ENCODE data around the gene SOBP. TPM values are rescaled to one million over a fixed set of nuclear protein-coding genes. Genes with fewer than 3 reads are reported as not detected.

The SOBP gene
- total RNA-seq, 4 donors from 2014 or later: 0.26 to 1.5 (median 0.55) TPM

DNA sequence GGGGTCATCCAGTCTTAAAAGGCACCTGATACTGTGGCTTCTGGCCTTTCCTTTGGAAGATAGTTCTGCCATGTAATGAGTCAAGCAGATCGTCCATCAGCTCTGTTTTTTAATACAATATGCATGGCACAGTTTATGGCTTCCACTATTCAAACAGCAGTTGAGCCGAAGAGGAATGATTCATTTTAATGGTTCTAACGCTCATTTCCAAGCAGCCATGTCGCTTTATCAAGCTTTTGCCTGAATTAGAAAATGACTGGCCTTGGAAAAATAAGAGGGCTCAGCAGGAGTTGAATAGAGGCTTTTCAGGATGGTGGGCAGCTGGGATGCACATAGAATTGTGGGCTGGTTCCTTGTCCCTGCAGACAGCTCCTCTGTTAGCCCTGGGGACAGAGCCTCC is 138.1 kb downstream of the SOBP start:
- no peaks in the 10 kb centered on the region for H3K9me3 ChIP-seq
- no peaks in the 10 kb centered on the region for H3K27me3 ChIP-seq
- no peak for TF ChIP-seq POLR2AphosphoS5 (IDR thresholded peaks at IDR 0.05)
- TF ChIP-seq EP300 (IDR thresholded peaks at IDR 0.05): no peak
- TF ChIP-seq, protein P1, sequence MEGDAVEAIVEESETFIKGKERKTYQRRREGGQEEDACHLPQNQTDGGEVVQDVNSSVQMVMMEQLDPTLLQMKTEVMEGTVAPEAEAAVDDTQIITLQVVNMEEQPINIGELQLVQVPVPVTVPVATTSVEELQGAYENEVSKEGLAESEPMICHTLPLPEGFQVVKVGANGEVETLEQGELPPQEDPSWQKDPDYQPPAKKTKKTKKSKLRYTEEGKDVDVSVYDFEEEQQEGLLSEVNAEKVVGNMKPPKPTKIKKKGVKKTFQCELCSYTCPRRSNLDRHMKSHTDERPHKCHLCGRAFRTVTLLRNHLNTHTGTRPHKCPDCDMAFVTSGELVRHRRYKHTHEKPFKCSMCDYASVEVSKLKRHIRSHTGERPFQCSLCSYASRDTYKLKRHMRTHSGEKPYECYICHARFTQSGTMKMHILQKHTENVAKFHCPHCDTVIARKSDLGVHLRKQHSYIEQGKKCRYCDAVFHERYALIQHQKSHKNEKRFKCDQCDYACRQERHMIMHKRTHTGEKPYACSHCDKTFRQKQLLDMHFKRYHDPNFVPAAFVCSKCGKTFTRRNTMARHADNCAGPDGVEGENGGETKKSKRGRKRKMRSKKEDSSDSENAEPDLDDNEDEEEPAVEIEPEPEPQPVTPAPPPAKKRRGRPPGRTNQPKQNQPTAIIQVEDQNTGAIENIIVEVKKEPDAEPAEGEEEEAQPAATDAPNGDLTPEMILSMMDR (IDR thresholded peaks at IDR 0.05): no peak
- no peak for TF ChIP-seq POLR2A (IDR thresholded peaks at IDR 0.05)
- no peaks in the 10 kb centered on the region for H3K4me1 ChIP-seq
- no peak overlapping the region for H3K27ac ChIP-seq
- H3K4me3 ChIP-seq: no peak overlapping the region
- WGBS: 96% methylated on average over 4 of the region's 4 CpGs
- H3K36me3 ChIP-seq: no peaks in the 10 kb centered on the region
- DNase-seq (ENCODE audit: low spot score in 2 of 2): no peak

DNA sequence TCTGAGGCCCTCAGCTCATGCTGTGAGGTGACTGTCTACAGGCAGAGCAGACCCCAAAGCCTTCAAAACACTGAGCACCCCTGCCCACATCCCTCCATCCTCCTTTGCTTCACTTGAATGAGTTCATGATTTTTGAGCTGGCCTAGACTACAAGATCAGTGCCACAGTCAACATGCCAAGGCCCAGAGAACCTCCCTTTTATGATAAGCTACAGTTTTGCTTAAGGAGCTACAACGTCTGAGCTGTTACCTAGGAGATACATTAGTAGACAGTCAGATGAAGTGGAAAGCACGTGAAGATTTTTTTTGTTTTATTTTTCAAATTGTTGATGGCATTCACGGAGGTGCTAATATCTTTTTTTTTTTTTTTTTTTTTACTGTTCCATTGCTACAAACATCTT is 139.0 kb downstream of the SOBP start:
- Histone ChIP-seq H3K4me3 (no peak overlapping the region), H3K9me3 (no peaks in the 10 kb centered on the region), H3K27ac (no peak overlapping the region), H3K4me1 (no peaks in the 10 kb centered on the region), H3K36me3 (no peaks in the 10 kb centered on the region), H3K27me3 (peaks cover 5% of the 10 kb centered on the region)
- DNase-seq (ENCODE audit: low spot score in 2 of 2): no peak
- WGBS: 81% methylated on average over 3 of the region's 3 CpGs
- TF ChIP-seq, protein P1 (IDR thresholded peaks at IDR 0.05): no peak
- TF ChIP-seq POLR2AphosphoS5 (IDR thresholded peaks at IDR 0.05) (no peak), POLR2A (IDR thresholded peaks at IDR 0.05) (no peak), EP300 (IDR thresholded peaks at IDR 0.05) (no peak)

DNA sequence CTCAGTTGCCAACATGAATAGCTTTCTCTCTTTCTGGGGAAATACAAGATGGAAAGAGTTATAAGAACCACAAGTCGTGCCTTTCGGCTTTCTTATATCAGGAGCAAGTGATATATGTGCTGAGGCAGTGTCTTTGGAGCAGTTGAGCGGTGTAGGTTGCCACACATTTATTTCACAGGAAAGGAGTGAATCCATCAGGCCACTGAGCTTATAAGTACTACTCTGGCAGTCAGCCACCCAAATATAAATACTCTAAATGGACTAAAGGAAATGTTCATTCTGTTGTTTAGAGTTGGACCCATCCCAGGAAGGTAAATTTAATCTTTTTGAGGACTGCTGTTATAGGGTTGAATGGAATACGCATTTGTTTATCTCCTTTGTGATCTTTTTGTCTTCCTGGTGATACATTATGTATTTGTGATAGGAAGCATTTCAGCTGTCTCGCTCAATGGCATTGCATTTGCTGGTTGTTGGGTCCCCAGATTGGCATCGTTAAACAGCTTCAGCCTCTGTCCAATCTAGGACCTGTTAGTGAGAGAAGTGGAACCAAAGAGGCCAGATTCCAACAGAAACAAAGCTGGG is 139.7 kb downstream of the SOBP start:
- TF ChIP-seq POLR2AphosphoS5 (IDR thresholded peaks at IDR 0.05) (no peak), POLR2A (IDR thresholded peaks at IDR 0.05) (no peak), EP300 (IDR thresholded peaks at IDR 0.05) (no peak)
- TF ChIP-seq, protein P1 (IDR thresholded peaks at IDR 0.05): no peak
- no peak overlapping the region for H3K27ac ChIP-seq
- H3K4me3 ChIP-seq: no peak overlapping the region
- H3K36me3 ChIP-seq: no peaks in the 10 kb centered on the region
- no peaks in the 10 kb centered on the region for H3K9me3 ChIP-seq
- peaks cover 13% of the 10 kb centered on the region for H3K27me3 ChIP-seq
- WGBS: 88% methylated on average over 6 of the region's 6 CpGs
- DNase-seq (ENCODE audit: low spot score in 2 of 2): no peak
- peaks cover 6% of the 10 kb centered on the region for H3K4me1 ChIP-seq

DNA sequence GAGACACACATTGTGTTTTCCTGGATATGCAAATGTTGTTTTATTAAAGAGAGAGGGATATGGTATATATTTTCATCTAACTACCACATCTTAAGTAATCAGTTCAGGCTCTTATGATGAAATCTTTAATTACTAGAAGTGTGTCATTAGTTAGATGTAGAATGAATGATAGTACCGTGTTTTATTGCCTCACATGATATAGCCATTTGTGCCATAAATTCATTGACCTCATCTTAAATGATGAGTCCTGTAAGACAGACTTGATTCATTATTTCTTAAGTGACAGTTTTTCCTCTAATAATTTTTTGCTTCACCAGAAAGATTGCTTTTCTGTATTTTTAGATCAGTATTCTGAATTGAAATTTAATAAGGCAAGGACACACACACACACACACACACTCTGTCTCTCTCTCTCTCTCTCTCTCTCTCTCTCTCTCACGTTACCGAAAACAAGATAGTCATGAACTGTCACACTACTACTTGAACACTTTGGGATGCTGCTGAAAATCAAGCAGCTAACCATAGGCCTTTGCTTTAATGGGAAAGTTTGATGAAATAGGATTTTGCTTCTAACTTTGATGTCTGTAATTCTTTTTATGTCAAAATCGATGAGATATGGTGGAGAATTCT is 140.5 kb downstream of the SOBP start:
- TF ChIP-seq, protein P1 (IDR thresholded peaks at IDR 0.05): no peak
- TF ChIP-seq EP300 (IDR thresholded peaks at IDR 0.05): no peak
- TF ChIP-seq POLR2A (IDR thresholded peaks at IDR 0.05): no peak
- no peak for TF ChIP-seq POLR2AphosphoS5 (IDR thresholded peaks at IDR 0.05)
- H3K36me3 ChIP-seq: no peaks in the 10 kb centered on the region
- WGBS: 86% methylated on average over 4 of the region's 4 CpGs
- no peak overlapping the region for H3K4me3 ChIP-seq
- peaks cover 10% of the 10 kb centered on the region for H3K4me1 ChIP-seq
- no peak overlapping the region for H3K27ac ChIP-seq
- no peaks in the 10 kb centered on the region for H3K9me3 ChIP-seq
- no peak for DNase-seq (ENCODE audit: low spot score in 2 of 2)
- peaks cover 20% of the 10 kb centered on the region for H3K27me3 ChIP-seq

DNA sequence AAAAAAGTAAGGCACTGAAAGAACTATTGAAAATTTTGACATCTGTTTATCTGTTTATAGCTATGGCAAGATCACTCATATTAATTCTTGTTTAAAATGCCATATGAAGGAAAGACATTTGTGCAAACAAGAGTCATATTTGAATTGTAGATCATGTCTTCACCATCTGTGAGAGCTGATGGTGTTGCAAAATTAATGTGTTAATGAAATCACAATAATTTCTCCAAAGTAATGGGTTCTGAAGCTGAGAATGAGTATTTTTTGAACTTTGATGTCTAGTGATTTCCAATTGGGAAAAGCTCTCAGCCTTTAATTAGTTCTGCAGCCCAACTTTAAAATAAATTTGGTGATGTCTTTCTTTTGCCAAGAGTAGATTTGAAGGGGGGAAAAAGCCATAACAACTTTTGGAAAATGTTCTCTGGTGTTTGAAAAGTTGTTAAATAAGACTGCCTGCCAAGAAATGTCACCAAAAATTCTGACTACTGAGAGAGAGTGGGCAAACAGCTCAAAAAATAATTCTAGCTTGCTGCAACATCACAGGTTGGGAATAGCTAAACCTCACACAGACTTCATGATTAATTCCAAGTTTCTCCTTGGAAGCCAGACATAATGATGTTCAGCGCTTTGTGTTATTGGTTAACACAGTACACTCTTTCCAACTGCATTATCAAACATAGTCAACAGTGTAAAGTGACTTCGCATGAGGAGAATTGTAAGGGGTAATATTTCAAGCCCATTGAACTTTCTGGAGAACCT is 142.6 kb downstream of the SOBP start:
- no peaks in the 10 kb centered on the region for H3K9me3 ChIP-seq
- H3K27me3 ChIP-seq: peaks cover 20% of the 10 kb centered on the region
- no peak for TF ChIP-seq POLR2AphosphoS5 (IDR thresholded peaks at IDR 0.05)
- no peak for TF ChIP-seq EP300 (IDR thresholded peaks at IDR 0.05)
- TF ChIP-seq POLR2A (IDR thresholded peaks at IDR 0.05): no peak
- TF ChIP-seq, protein P1 (IDR thresholded peaks at IDR 0.05): no peak
- no peak for DNase-seq (ENCODE audit: low spot score in 2 of 2)
- no peak overlapping the region for H3K4me3 ChIP-seq
- peaks cover 10% of the 10 kb centered on the region for H3K4me1 ChIP-seq
- H3K36me3 ChIP-seq: no peaks in the 10 kb centered on the region
- H3K27ac ChIP-seq: no peak overlapping the region
- WGBS: 66% methylated on average over 2 of the region's 2 CpGs
